ENCODE data around the gene ARID1B. TPM values are rescaled to one million over a fixed set of nuclear protein-coding genes. Genes with fewer than 3 reads are reported as not detected.

Gene ARID1B
- total RNA-seq, 1 experiment from 2014 or later: 42.8 TPM

DNA sequence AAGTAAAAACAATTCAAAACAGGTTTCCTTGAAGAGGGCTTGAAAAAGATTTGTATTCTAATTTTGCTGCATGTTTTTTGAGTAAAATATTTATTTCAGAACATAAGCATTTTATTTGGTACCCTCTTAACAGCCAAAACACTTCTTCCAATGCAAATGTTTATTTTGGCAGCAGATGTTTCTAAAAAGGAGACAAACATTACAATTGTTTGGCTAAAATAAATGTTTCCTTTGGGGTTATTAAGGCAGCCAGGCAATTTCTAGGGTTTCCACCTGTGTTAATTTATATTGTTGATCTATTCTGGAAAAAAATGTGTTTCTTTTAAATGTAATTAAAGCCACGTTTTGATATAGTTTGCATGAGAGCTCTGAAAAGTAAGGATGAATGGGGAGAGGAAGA, 56.6 kb downstream of the ARID1B start:
- Histone ChIP-seq H3F3A (ENCODE audit: insufficient read depth, low read depth) (no peaks in the 10 kb centered on the region), H3K4me3 (no peak overlapping the region), H3K36me3 (ENCODE audit: low read depth) (no peaks in the 10 kb centered on the region), H3K27me3 (ENCODE audit: insufficient read depth, low read depth) (no peaks in the 10 kb centered on the region), H3K4me1 (replicated peaks; ENCODE audit: insufficient read depth) (peaks cover 2% of the 10 kb centered on the region), H3K9me3 (ENCODE audit: insufficient read depth, low read depth) (no peaks in the 10 kb centered on the region), H3K9me2 (ENCODE audit: insufficient read depth) (no peaks in the 10 kb centered on the region), H3K79me2 (ENCODE audit: low read depth) (peaks cover 29% of the 10 kb centered on the region), H3K4me2 (no peak overlapping the region), H2AFZ (no peak overlapping the region), H4K20me1 (ENCODE audit: insufficient read depth) (peaks cover 14% of the 10 kb centered on the region; the same call in 1 of the 2 replicates), H3K27ac (no peak overlapping the region)
- TF ChIP-seq, protein P1, sequence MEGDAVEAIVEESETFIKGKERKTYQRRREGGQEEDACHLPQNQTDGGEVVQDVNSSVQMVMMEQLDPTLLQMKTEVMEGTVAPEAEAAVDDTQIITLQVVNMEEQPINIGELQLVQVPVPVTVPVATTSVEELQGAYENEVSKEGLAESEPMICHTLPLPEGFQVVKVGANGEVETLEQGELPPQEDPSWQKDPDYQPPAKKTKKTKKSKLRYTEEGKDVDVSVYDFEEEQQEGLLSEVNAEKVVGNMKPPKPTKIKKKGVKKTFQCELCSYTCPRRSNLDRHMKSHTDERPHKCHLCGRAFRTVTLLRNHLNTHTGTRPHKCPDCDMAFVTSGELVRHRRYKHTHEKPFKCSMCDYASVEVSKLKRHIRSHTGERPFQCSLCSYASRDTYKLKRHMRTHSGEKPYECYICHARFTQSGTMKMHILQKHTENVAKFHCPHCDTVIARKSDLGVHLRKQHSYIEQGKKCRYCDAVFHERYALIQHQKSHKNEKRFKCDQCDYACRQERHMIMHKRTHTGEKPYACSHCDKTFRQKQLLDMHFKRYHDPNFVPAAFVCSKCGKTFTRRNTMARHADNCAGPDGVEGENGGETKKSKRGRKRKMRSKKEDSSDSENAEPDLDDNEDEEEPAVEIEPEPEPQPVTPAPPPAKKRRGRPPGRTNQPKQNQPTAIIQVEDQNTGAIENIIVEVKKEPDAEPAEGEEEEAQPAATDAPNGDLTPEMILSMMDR (conservative IDR thresholded peaks at IDR 0.05): no peak
- TF ChIP-seq EZH2 (IDR thresholded peaks at IDR 0.05; ENCODE audit: low read depth): no peak
- no TSS peak for BruUV-seq (replicated peaks)
- ChIA-PET POLR2A (ENCODE audit: unreplicated experiment) (interaction anchor here (0.6 kb wide), 1 partner anchor 33 kb away, joined by 3 read pairs; no protein-coding TSS in a partner anchor), CTCF (no interaction called here)
- intact Hi-C loops (cut with micrococcal nuclease; ENCODE audit: unreplicated experiment): no loop called here
- no peak for DNase-seq

GRCh38 chr6:156839129-156839528, 62.0 kb downstream of the ARID1B start:
- H3F3A ChIP-seq (ENCODE audit: insufficient read depth, low read depth): no peaks in the 10 kb centered on the region
- H3K27ac ChIP-seq: no peak overlapping the region
- no TSS peak for BruUV-seq (replicated peaks)
- ChIA-PET POLR2A (ENCODE audit: unreplicated experiment) (interaction anchor here (0.5 kb wide), 1 partner anchor 114 kb away, joined by 3 read pairs; no protein-coding TSS in a partner anchor), CTCF (no interaction called here)
- H2AFZ ChIP-seq: no peak overlapping the region
- no peaks in the 10 kb centered on the region for H3K9me2 ChIP-seq (ENCODE audit: insufficient read depth)
- H3K4me3 ChIP-seq: no peak overlapping the region
- H3K36me3 ChIP-seq (ENCODE audit: low read depth): no peaks in the 10 kb centered on the region
- peaks cover 24% of the 10 kb centered on the region; the same call in 1 of the 2 replicates for H3K79me2 ChIP-seq (ENCODE audit: low read depth)
- no peaks in the 10 kb centered on the region for H3K27me3 ChIP-seq (ENCODE audit: insufficient read depth, low read depth)
- intact Hi-C loops (cut with micrococcal nuclease; ENCODE audit: unreplicated experiment): no loop called here
- TF ChIP-seq, protein P1 (conservative IDR thresholded peaks at IDR 0.05): no peak
- TF ChIP-seq EZH2 (IDR thresholded peaks at IDR 0.05; ENCODE audit: low read depth): no peak
- 0 out of 2 replicates have a peak, but pooled peaks cover 2% of the 10 kb centered on the region for H4K20me1 ChIP-seq (ENCODE audit: insufficient read depth)
- no peaks in the 10 kb centered on the region for H3K4me1 ChIP-seq (replicated peaks; ENCODE audit: insufficient read depth)
- no peaks in the 10 kb centered on the region for H3K9me3 ChIP-seq (ENCODE audit: insufficient read depth, low read depth)
- no peak for DNase-seq
- no peak overlapping the region for H3K4me2 ChIP-seq

DNA sequence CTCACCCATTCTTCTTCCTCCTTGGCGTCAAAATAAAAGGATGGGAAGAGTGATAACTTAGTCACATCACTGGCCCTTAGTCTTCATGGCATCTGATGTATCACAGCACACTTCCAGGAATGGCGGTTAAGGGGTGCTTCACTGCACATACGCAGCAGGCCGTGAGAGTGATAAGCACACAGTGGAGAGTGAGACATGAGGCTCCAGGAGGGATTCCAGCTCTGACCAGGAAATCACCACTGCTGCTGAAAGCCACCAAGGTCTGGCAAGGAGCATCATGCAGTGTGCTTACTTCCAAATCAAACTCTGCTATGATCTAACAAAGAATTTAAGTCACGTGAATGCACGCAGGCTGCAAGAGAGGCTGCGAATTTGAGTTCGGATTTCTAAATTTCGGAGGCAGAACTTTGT, 62.4 kb downstream of the ARID1B start:
- H3K4me1 ChIP-seq (replicated peaks; ENCODE audit: insufficient read depth): no peaks in the 10 kb centered on the region
- H3K36me3 ChIP-seq (ENCODE audit: low read depth): no peaks in the 10 kb centered on the region
- TF ChIP-seq EZH2 (IDR thresholded peaks at IDR 0.05; ENCODE audit: low read depth): no peak
- TF ChIP-seq, protein P1 (conservative IDR thresholded peaks at IDR 0.05): no peak
- H3F3A ChIP-seq (ENCODE audit: insufficient read depth, low read depth): no peaks in the 10 kb centered on the region
- H3K27me3 ChIP-seq (ENCODE audit: insufficient read depth, low read depth): no peaks in the 10 kb centered on the region
- ChIA-PET POLR2A (ENCODE audit: unreplicated experiment) (no interaction called here), CTCF (no interaction called here)
- H3K4me2 ChIP-seq: no peak overlapping the region
- H3K9me3 ChIP-seq (ENCODE audit: insufficient read depth, low read depth): no peaks in the 10 kb centered on the region
- TSS peak; percentile 11 for BruUV-seq (replicated peaks)
- no peak overlapping the region for H3K4me3 ChIP-seq
- intact Hi-C loops (cut with micrococcal nuclease; ENCODE audit: unreplicated experiment): no loop called here
- peaks cover 19% of the 10 kb centered on the region; the same call in 1 of the 2 replicates for H3K79me2 ChIP-seq (ENCODE audit: low read depth)
- H4K20me1 ChIP-seq (ENCODE audit: insufficient read depth): 0 out of 2 replicates have a peak, but pooled peaks cover 2% of the 10 kb centered on the region
- H2AFZ ChIP-seq: no peak overlapping the region
- H3K27ac ChIP-seq: no peak overlapping the region
- no peak for DNase-seq
- H3K9me2 ChIP-seq (ENCODE audit: insufficient read depth): no peaks in the 10 kb centered on the region

Data from PC-9 (cell line).